Progenitor cell of endocrine pancreas (in vitro differentiated cells): Measurements from ENCODE around the gene HEATR1. TPM values are rescaled to one million over a fixed set of nuclear protein-coding genes. Genes with fewer than 3 reads are reported as not detected.
A peak's percentile ranks its signal among the peaks of the same experiment; 100 is the strongest.

Experiments
- DNase-seq: peaks from one replicate; pipeline ENCODE4 v3.0.0; 2021; ENCODE audit warnings: low spot score; ENCODE audit not compliant: unreplicated experiment
- H3K27ac Mint-ChIP-seq: 2 replicates; pipeline ENCODE4 v1.8.0; 2021; ENCODE audit warnings: mild to moderate bottlenecking, moderate library complexity, mixed read lengths
- H3K27me3 Mint-ChIP-seq: 2 replicates; pipeline ENCODE4 v1.8.0; 2021; ENCODE audit warnings: mixed read lengths
- H3K36me3 Mint-ChIP-seq: 2 replicates; pipeline ENCODE4 v1.8.0; 2022; ENCODE audit warnings: mixed read lengths; ENCODE audit not compliant: insufficient read depth
- H3K4me1 Mint-ChIP-seq: 2 replicates; pipeline ENCODE4 v1.8.0; 2021; ENCODE audit warnings: low read depth, mixed read lengths
- H3K4me3 Mint-ChIP-seq: 2 replicates; pipeline ENCODE4 v1.8.0; 2021; ENCODE audit warnings: low read depth, mild to moderate bottlenecking, moderate library complexity, mixed read lengths
- H3K9me3 Mint-ChIP-seq: 2 replicates; pipeline ENCODE4 v1.8.0; 2021; ENCODE audit warnings: low read depth, mixed read lengths
- total RNA-seq: library from RNA; stranded (reverse); gene quantifications from 2 replicates; pipeline ENCODE4 v1.2.1, GENCODE V29; 2021
- TF ChIP-seq, protein P1 (sequence below): fragments of 200-600 bp; sonication (generic); IDR thresholded peaks from one replicate; pipeline ENCODE4 v1.5.0; 2021; ENCODE audit warnings: antibody characterized with exemption, mild to moderate bottlenecking; ENCODE audit not compliant: unreplicated experiment

The HEATR1 gene
- total RNA-seq, 1 donor from 2014 or later = 55.9 TPM

DNA sequence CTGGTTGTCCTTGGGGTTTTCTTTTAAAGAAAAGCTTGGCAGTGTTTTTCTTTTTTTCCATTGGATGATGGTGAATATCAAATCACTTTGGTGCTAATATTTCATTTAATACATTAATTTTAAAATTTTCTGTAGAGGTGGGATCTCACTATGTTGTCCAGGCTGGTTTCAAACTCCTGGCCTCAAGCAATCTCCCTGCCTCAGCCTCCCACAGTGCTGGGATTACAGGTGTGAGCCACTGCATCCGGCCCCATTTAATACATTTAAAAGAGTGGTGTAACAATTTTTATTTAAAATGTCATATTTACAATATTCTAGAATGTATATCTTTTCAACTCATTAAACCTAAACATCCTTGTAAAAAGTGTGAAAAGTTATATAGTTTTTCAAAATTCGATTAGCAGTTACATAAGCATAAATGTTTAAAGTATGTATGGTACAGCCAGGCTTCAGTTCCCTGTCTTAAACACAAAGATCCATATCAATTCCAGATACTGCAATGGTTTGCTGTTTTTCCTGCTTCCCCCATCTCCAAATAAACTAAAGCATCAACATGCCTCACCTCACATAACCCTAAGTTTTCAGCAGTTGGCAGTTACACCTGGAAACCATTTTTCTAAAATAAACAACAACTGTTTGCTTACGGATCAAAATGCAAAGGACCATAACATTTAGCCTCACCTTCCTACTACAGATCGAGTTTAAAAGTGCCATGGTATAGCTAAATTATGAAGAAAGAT is 89.4 kb downstream of the HEATR1 start:
- no peak overlapping the region for H3K27ac Mint-ChIP-seq
- TF ChIP-seq, protein P1, sequence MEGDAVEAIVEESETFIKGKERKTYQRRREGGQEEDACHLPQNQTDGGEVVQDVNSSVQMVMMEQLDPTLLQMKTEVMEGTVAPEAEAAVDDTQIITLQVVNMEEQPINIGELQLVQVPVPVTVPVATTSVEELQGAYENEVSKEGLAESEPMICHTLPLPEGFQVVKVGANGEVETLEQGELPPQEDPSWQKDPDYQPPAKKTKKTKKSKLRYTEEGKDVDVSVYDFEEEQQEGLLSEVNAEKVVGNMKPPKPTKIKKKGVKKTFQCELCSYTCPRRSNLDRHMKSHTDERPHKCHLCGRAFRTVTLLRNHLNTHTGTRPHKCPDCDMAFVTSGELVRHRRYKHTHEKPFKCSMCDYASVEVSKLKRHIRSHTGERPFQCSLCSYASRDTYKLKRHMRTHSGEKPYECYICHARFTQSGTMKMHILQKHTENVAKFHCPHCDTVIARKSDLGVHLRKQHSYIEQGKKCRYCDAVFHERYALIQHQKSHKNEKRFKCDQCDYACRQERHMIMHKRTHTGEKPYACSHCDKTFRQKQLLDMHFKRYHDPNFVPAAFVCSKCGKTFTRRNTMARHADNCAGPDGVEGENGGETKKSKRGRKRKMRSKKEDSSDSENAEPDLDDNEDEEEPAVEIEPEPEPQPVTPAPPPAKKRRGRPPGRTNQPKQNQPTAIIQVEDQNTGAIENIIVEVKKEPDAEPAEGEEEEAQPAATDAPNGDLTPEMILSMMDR = no peak

DNA sequence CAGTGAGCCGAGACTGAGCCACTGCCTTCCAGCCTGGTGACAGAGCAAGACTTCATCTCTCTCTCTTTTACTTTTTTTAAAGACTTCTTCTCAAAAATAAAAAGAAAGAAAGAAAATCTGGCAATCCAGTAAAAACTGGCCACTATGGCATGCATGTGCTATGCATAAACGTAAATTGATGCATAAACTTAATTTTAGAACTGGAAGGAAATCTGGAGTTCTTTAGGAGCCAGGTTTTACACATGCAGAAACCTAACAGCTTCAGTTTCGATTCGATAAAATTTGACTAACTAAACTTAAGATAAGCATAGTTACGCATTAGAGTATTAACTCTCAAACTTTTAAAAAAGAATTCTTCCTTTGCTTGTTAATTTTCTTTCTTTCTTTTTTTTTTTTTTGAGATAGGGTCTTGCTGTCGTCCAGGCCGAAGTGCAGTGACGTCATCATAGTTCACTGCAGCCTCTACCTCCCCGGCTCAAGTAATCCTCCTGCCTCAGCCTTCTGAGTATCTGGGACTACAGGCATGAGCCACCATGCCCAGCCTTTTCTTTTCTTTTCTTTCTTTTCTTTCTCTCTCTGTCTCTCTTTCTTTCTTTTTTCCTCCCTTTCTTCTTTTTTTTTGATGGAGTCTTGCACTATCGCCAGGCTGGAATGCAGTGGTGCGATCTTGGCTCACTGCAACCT is 92.4 kb downstream of the HEATR1 start:
- H3K9me3 Mint-ChIP-seq = no peaks in the 10 kb centered on the region
- H3K36me3 Mint-ChIP-seq = no peaks in the 10 kb centered on the region
- no peak overlapping the region for H3K4me3 Mint-ChIP-seq
- DNase-seq = no peak
- H3K27ac Mint-ChIP-seq = no peak overlapping the region
- TF ChIP-seq, protein P1 = no peak
- no peaks in the 10 kb centered on the region for H3K27me3 Mint-ChIP-seq
- H3K4me1 Mint-ChIP-seq = peaks cover 37% of the 10 kb centered on the region

More for the DNA sequence above, 89.4 kb downstream of the HEATR1 start:
- Mint-ChIP-seq H3K9me3 (no peaks in the 10 kb centered on the region), H3K27me3 (no peaks in the 10 kb centered on the region), H3K36me3 (no peaks in the 10 kb centered on the region), H3K4me1 (peaks cover 26% of the 10 kb centered on the region), H3K4me3 (no peak overlapping the region)
- no peak for DNase-seq

DNA sequence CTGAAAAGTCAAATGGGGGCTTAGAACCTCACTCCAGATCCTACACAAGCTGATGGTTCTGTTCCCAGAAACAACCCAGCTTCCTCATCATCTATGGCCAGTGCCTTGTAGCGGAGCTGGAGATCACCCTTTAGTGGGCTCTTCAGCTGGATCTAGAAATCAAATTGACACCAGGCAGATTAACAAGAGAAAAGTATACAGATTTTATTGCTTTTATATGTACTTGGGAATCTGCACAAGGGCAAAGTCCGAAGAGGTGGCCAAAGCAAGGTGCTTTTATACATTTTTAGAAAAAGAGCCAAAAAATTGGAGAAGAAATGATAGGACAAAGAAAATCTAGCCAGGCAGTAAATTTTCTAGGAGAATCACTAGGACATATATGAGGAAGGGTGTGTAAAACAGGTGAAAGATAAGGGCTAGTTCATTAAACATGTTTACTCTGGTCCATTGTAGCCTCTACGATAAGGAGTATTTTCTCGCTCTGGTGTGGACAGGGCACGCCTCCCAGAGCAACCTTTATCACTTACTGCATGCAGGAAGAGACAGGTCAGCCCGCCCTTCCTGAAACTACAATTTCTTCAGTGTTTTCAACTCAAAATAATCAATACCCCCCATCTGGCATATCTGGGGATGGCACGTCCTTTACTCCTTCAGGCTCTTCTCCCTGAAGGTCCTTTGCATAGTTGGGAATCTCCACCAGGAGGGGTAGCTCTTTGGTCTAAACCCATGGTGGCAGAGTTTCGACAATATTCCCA is 94.5 kb downstream of the HEATR1 start:
- H3K9me3 Mint-ChIP-seq = no peaks in the 10 kb centered on the region

DNA sequence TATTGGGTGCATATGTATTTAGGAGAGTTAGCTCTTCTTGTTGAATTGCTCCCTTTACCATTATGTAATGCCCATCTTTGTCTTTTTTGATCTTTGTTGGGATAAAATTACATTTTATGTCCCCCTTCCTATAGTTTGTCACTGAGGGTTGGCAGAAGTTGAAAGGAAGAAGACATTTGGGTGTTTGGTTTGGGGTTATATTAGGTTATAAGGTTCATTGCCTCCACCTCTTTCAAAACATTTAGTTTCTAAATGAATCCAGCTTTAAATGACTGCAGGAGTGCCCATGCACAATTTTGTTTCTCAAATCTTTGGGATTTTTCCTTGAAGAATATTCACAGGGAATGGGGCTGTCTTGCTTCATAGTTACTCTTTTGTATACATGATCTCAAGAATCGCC is 95.1 kb downstream of the HEATR1 start:
- Mint-ChIP-seq H3K9me3 (no peaks in the 10 kb centered on the region), H3K4me1 (peaks cover 26% of the 10 kb centered on the region), H3K36me3 (no peaks in the 10 kb centered on the region), H3K27me3 (no peaks in the 10 kb centered on the region), H3K4me3 (no peak overlapping the region), H3K27ac (no peak overlapping the region)
- TF ChIP-seq, protein P1 = no peak
- DNase-seq = no peak

More for the DNA sequence above, 94.5 kb downstream of the HEATR1 start:
- TF ChIP-seq, protein P1 = no peak
- H3K27me3 Mint-ChIP-seq = no peaks in the 10 kb centered on the region
- no peak overlapping the region for H3K4me3 Mint-ChIP-seq
- peaks cover 26% of the 10 kb centered on the region for H3K4me1 Mint-ChIP-seq
- H3K27ac Mint-ChIP-seq = peak overlapping the region; percentile 72
- no peak for DNase-seq
- H3K36me3 Mint-ChIP-seq = no peaks in the 10 kb centered on the region

DNA sequence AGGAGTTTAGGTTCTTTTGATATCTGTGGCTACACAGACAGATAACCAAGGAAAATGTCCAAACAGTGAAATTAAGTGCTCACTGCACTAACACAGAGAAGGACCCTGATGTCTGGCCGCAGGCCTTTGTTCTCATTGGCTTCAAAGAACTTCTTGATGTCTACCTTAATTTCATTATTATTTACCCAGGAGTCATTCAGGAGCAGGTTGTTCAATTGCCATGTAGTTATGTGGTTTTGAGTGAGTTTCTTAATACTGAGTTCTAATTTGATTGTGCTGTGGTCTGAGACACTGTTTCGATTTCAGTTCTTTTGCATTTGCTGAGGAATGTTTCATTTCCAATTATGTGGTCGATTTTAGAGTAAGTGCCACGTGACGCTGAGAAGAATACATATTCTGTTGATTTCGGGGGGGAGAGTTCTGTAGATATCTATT is 95.7 kb downstream of the HEATR1 start:
- Mint-ChIP-seq H3K4me3 (no peak overlapping the region), H3K9me3 (no peaks in the 10 kb centered on the region), H3K36me3 (no peaks in the 10 kb centered on the region), H3K27ac (no peak overlapping the region), H3K4me1 (peaks cover 26% of the 10 kb centered on the region), H3K27me3 (no peaks in the 10 kb centered on the region)
- TF ChIP-seq, protein P1 = no peak
- no peak for DNase-seq
